Neutrophil (primary cell): ENCODE data around the gene HSPBP1.

Experiments used
- H3K27ac ChIP-seq: fragments of 200-600 bp; sonication (generic); 2 replicates; pipeline ENCODE4 v1.5.1; 2016; ENCODE audit warnings: mild to moderate bottlenecking, moderate library complexity
- H3K27me3 ChIP-seq: fragments of 200-600 bp; sonication (generic); 2 replicates; pipeline ENCODE4 v1.6.0; 2016; ENCODE audit warnings: mild to moderate bottlenecking
- H3K36me3 ChIP-seq: fragments of 200-600 bp; sonication (generic); 2 replicates; pipeline ENCODE4 v1.5.1; 2017
- H3K4me1 ChIP-seq, 2 experiments: fragments of 200-600 bp in 1 of 2; sonication (generic) in 1 of 2; 1 replicate in 1 of 2; 2 replicates in 1 of 2; pipeline versions ENCODE4 v1.5.1 to v1.6.1; 2013 to 2016; ENCODE audit warnings: low read depth in 1 of 2, low read length in 1 of 2, mild to moderate bottlenecking in 1 of 2, moderate library complexity in 1 of 2; ENCODE audit not compliant: control insufficient read depth in 1 of 2, insufficient read depth in 1 of 2
- H3K4me3 ChIP-seq, 2 experiments: fragments of 200-600 bp in 1 of 2; sonication (generic) in 1 of 2; 1 replicate in 1 of 2; 2 replicates in 1 of 2; pipeline ENCODE4 v1.5.1; 2013 to 2016; ENCODE audit warnings: low read depth in 1 of 2, low read length in 1 of 2, mild to moderate bottlenecking in 1 of 2, moderate library complexity in 1 of 2
- H3K9me3 ChIP-seq: fragments of 200-600 bp; sonication (generic); 2 replicates; pipeline ENCODE4 v1.5.1; 2016
- CTCF ChIP-seq: fragments of 200-600 bp; sonication (generic); IDR thresholded peaks from 2 replicates; pipeline ENCODE4 v1.5.1; 2016; ENCODE audit warnings: antibody characterized with exemption

The HSPBP1 gene

DNA sequence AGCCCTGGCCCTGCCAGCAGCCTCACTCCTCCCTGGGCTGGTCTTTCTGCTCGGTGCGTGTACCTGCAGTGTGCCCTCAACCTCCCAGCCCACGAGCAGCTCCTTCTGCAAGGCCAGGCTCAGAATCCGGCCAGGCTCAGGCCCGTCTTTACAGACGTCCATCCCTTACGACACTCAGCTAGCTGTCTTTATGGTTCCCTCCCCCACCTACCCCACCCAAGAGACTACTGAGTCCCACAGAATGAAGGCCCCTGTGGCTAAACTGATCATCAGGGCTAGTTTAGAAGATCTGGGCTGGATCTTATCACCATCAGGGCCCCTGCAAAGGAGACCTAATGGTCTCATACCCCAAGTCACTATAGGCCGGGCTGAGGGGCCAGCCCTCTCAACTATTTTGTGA lies 34.5 kb upstream of the HSPBP1 start:
- Histone ChIP-seq H3K27me3 (no peaks in the 10 kb centered on the region), H3K27ac (no peak overlapping the region), H3K4me3 (no peak overlapping the region), H3K36me3 (no peaks in the 10 kb centered on the region), H3K9me3 (no peaks in the 10 kb centered on the region), H3K4me1 (peaks cover 0 to 4% of the 10 kb centered on the region in 2 experiments)
- TF ChIP-seq CTCF = no peak

- no peaks in the 10 kb centered on the region for H3K36me3 ChIP-seq
- H3K4me1 ChIP-seq = peaks cover 0 to 4% of the 10 kb centered on the region in 2 experiments
- no peak overlapping the region for H3K27ac ChIP-seq
- no peaks in the 10 kb centered on the region for H3K9me3 ChIP-seq
- H3K4me3 ChIP-seq = no peak overlapping the region
- no peaks in the 10 kb centered on the region for H3K27me3 ChIP-seq
- TF ChIP-seq CTCF = no peak
Observed at GRCh38 chr19:55312621-55313512, 33.0 kb upstream of the HSPBP1 start.

GRCh38 chr19:55311797-55312196 lies 31.9 kb upstream of the HSPBP1 start:
- no peaks in the 10 kb centered on the region for H3K36me3 ChIP-seq
- H3K4me1 ChIP-seq = peaks cover 0 to 4% of the 10 kb centered on the region in 2 experiments
- H3K27ac ChIP-seq = no peak overlapping the region
- no peaks in the 10 kb centered on the region for H3K9me3 ChIP-seq
- H3K4me3 ChIP-seq = no peak overlapping the region
- TF ChIP-seq CTCF = no peak
- no peaks in the 10 kb centered on the region for H3K27me3 ChIP-seq

DNA sequence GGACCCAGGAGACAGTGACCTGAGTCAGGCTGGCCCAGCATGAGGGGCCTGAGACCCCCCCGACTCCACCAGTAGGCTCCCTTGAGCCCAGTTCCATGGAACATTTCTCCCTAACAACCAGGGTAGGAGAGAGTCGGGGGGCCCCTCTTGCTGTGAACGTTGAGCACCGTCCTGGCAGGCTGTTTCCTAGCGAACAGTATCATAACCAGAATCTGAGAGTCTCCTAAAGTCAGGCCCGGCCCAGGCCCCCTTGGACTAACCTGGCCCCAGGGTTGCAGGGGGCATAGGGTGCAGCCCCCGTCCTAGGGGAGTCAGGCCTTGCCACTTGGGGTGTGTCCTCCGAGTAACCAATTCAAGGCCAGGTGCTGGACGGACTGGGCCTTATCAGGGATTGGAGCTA lies 31.5 kb upstream of the HSPBP1 start:
- Histone ChIP-seq H3K4me3 (no peak overlapping the region), H3K36me3 (no peaks in the 10 kb centered on the region), H3K27me3 (no peaks in the 10 kb centered on the region), H3K4me1 (peaks cover 0 to 3% of the 10 kb centered on the region in 2 experiments), H3K27ac (no peak overlapping the region), H3K9me3 (no peaks in the 10 kb centered on the region)
- TF ChIP-seq CTCF = no peak

DNA sequence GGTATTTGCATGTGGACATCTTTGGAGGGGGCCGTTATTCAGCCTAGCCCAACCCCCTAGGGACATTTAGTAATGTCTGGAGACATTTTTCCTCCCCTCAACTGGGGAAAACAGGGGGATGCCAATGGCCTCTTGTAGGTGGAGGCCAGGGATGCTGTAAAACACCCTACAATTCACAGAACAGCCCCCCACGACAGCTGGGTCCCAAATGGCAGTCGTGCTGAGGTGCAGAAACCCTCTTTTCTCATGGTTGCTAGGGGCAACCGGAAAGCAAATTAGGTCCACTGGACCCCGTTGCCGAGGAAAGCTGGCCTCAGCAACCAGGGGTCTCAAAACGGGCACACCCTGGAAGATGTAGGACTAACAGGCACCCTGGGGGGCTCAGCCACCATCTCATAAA lies 30.6 kb upstream of the HSPBP1 start:
- Histone ChIP-seq H3K4me3 (no peak overlapping the region), H3K36me3 (no peaks in the 10 kb centered on the region), H3K4me1 (no peaks in the 10 kb centered on the region), H3K9me3 (no peaks in the 10 kb centered on the region), H3K27ac (no peak overlapping the region), H3K27me3 (no peaks in the 10 kb centered on the region)
- no peak for TF ChIP-seq CTCF
